Choroid plexus epithelial cell (primary cell): ENCODE data around the gene UAP1L1.

ENCODE experiments used
- DNase-seq: peaks from one replicate; pipeline ENCODE4 v3.0.0-alpha.2; 2010; ENCODE audit warnings: low read depth
- H3K4me3 ChIP-seq: 2 replicates; pipeline ENCODE4 v1.5.1; 2011; ENCODE audit warnings: low read depth, mild to moderate bottlenecking, control low read depth, low read length, moderate library complexity
- TF ChIP-seq, protein P1 (sequence below): conservative IDR thresholded peaks from 2 replicates; pipeline ENCODE4 v1.5.1; 2011; ENCODE audit warnings: low read depth, mild to moderate bottlenecking, control low read depth, inconsistent platforms, low read length, moderate library complexity

Gene UAP1L1, protein sequence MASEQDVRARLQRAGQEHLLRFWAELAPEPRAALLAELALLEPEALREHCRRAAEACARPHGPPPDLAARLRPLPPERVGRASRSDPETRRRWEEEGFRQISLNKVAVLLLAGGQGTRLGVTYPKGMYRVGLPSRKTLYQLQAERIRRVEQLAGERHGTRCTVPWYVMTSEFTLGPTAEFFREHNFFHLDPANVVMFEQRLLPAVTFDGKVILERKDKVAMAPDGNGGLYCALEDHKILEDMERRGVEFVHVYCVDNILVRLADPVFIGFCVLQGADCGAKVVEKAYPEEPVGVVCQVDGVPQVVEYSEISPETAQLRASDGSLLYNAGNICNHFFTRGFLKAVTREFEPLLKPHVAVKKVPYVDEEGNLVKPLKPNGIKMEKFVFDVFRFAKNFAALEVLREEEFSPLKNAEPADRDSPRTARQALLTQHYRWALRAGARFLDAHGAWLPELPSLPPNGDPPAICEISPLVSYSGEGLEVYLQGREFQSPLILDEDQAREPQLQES

DNA sequence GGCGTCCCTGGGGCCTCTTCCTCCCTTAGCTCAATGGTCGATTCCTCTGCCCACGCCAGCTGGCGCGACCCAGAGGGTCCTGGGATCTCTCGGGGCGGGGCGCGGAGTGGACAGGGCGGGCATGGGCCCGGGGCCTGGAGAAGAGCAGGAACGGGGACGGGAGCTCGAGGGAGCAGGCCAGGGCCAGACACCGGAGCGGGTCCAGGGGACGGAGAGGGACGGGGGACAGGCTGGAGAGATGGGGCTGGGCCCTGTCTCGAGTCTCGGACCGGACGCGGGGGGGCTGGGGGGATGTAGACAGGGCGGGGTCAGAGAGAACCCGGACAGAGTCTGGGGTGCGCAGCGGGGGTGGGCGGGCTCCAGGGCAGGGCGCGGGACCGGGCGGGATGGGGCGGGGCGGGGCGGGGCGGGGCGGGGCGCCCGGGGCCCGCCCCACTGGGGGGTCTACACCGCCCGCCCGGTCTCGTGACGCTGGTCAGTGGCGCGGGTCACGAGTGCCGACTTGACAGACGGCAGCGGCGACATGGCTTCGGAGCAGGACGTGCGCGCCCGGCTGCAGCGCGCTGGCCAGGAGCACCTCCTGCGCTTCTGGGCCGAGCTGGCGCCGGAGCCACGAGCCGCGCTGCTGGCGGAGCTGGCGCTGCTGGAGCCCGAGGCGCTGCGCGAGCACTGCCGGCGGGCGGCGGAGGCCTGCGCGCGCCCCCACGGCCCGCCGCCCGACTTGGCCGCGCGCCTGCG lies at the start of gene UAP1L1:
TSS of gene UAP1L1 (plus strand) at position 508 of the 738 bp plus-strand sequence. CDS start at position 524, 16 bp downstream.
- TF ChIP-seq, protein P1, sequence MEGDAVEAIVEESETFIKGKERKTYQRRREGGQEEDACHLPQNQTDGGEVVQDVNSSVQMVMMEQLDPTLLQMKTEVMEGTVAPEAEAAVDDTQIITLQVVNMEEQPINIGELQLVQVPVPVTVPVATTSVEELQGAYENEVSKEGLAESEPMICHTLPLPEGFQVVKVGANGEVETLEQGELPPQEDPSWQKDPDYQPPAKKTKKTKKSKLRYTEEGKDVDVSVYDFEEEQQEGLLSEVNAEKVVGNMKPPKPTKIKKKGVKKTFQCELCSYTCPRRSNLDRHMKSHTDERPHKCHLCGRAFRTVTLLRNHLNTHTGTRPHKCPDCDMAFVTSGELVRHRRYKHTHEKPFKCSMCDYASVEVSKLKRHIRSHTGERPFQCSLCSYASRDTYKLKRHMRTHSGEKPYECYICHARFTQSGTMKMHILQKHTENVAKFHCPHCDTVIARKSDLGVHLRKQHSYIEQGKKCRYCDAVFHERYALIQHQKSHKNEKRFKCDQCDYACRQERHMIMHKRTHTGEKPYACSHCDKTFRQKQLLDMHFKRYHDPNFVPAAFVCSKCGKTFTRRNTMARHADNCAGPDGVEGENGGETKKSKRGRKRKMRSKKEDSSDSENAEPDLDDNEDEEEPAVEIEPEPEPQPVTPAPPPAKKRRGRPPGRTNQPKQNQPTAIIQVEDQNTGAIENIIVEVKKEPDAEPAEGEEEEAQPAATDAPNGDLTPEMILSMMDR, result no peak
- H3K4me3 ChIP-seq, result peak within 1 kb of the TSS; percentile 74
- DNase-seq, result peak; percentile 55

DNA sequence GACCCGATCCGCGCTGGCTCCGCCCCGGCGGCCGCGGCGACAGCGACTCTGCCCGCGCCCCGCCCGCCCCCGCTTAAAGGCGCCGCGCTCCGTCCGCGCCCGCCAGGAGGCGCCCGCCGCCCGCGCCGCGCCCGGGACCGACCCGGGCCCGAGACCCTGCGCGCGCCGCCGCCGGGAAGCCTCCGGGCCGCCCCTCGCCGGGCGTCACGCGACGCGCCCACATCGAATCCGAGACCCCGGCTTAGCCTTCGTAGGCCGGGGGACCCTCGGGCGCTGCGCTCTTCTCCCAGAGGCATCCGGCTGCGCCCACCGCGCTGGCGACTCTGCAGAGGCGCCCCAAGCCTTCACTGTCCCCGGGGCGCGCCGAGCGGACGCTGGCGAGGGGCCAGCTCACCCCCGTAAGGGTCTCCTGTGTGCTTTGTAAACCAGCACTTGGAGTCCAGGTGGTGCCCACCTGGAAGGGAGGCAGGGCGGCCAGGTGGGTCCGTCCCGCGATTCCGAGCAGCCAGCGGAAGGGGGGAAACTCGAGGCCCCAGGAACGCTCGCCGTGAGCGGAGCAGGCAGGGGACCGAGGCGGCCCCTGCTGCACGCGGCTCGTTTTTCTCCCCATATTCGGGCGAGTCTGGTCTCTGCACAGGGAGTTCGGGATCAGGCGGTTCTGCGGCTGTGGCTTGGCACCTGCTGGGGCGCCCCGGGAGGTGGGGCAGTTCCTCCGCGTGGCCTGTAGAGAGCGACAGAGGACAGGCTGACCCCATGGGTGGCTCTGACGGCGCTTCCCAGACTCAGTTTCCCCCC lies 48.9 kb upstream of the UAP1L1 start:
- H3K4me3 ChIP-seq, result peak overlapping the region; percentile 54
- TF ChIP-seq, protein P1, result peak; percentile 44
- DNase-seq, result peak; percentile 35

DNA sequence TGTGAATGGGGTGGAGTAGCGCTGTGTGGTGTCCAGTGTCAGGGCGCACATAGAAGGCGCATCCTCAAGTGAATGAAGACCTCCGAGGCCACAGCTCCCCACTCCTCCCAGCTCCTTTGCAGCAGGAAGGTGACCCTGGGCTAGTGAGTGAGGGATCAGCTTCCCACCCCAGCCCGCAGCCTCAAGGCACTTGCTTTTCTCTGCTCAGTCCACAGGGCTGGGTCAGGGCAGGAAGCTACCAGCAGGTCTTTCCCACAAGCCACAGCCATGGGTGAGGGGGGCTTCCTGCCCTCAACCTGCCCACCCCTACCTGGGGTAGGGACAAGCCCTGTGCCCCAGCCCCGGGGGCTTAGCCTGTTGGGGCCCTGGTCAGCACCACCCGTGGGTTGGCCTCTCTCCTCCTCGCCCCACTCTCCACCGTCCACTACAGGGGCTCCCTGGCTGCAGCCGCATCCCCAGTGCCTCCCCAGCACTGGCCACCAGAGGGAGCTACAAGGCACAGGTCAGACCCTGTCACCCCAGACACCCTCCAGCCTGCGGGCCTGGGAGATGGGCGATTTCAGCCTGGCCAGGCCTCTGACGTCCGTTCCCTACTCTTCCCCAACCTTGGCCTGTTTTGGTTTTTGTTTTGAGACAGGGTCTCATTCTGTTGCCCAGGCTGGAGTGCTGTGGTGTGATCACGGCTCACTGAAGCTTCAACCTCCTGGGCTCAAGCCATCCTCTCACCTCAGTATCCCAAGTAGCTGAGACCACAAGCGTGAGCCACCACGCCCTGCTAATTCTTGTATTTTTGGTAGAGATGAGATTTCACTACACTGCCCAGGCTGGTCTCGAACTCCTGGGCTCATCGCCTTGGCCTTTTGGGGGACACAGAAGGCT lies 48.0 kb upstream of the UAP1L1 start:
- DNase-seq, result peak; percentile 57
- no peak overlapping the region for H3K4me3 ChIP-seq
- TF ChIP-seq, protein P1, result peak; percentile 87

DNA sequence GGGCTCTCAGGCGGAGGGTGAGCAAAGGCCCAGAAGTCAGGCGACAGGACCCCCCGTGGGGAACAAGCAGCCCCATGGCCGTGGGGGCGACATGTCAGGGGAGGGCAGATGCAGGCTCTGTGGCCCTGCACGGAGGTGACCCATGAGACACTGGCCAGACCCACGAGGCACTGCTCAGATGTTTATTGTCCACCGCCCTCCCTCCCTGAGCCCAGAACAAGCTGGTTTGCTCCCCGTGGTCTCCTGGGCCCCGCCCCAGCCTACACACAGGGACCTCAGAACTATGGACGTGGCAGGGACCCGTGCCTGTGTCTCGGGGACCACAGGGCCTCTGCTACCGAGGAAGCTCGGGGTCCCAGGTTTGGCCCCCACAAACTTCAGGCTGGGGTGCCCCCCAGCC lies 47.3 kb upstream of the UAP1L1 start:
- TF ChIP-seq, protein P1, result no peak
- H3K4me3 ChIP-seq, result no peak overlapping the region
- no peak for DNase-seq

DNA sequence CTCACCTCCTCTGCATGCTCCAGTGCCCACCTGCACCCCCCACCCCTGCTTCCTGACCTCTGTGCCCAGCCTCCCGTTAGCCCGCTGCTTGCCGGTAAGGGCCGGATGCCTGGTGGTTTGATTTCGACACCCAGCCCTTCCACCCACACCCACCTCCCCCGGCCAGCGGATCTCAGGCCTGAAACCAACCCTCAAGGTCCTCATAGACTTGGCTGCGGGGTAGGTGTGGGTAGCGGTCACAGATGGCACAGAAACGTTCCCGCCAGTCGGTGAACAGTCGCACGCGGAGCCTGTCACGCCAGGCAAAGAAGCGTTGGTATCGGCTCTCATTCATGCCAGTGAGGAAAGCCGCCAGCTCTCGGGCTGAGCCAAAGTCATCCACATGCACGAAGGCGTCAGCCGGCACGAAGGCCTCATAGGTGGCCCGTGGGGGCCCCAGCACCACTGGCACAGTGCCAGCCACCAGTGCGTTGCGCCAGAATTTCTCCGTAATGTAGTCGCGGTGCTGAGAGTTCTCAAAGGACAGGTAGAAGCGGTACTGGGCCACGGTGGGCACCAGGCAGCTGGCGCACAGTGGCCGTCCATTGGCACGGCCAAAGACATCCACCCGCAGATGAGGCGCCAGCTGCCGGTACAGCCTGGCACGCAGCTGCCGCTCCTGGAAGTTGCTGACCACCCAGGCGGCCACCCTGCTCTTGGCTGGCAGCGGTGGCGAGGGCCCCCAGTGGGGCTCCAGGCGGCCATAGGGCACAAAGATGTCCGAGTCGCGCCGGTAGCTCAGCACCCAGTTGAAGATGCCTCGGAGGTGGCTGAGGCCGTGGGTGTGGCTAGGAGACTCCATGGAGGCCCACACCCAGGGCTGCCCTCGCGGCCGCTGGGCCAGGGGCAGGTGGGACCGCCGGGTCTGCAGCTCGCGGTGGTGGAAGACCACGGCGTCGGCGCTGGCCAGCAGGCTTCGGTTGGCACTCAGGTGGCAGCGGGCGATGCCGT lies 46.5 kb upstream of the UAP1L1 start:
- H3K4me3 ChIP-seq, result no peak overlapping the region
- TF ChIP-seq, protein P1, result no peak
- no peak for DNase-seq
